OCI-LY1 (cell line): ENCODE results near the gene ADSL.
"Not testable (repeated sequence)": the region's sequence is repeated elsewhere in the genome, so short reads cannot be mapped to it uniquely, and the experiment has no call there.

Source experiments
- H2AFZ ChIP-seq: fragments of 200-600 bp; sonication (generic), shearing (Covaris generic); 2 replicates; pipeline ENCODE4 v1.6.0; 2014; ENCODE audit warnings: antibody characterized with exemption, mild to moderate bottlenecking, low read length
- H3F3A ChIP-seq: fragments of 200-600 bp; sonication (generic), shearing (Covaris generic); 2 replicates; pipeline ENCODE4 v1.6.0; 2014; ENCODE audit warnings: mild to moderate bottlenecking, antibody characterized with exemption, low read length, moderate library complexity; ENCODE audit not compliant: insufficient read depth
- H3K27ac ChIP-seq: fragments of 200-600 bp; sonication (generic); 2 replicates; pipeline ENCODE4 v1.5.1; 2014; ENCODE audit warnings: low read length, mixed run types, mild to moderate bottlenecking, low read depth; ENCODE audit not compliant: poor library complexity, severe bottlenecking
- H3K27me3 ChIP-seq: fragments of 200-600 bp; sonication (generic); 2 replicates; pipeline ENCODE4 v1.6.0; 2014; ENCODE audit warnings: antibody characterized with exemption, mild to moderate bottlenecking, low read length, moderate library complexity; ENCODE audit not compliant: insufficient read depth
- H3K36me3 ChIP-seq: fragments of 200-600 bp; sonication (generic); 2 replicates; pipeline ENCODE4 v1.6.1; 2014; ENCODE audit warnings: mild to moderate bottlenecking, antibody characterized with exemption, low read length, moderate library complexity, mixed read lengths; ENCODE audit not compliant: insufficient read depth
- H3K4me1 ChIP-seq: fragments of 200-600 bp; sonication (generic); 2 replicates; pipeline ENCODE4 v1.5.1; 2014; ENCODE audit warnings: mild to moderate bottlenecking, low read length, moderate library complexity; ENCODE audit not compliant: insufficient read depth, severe bottlenecking
- H3K4me2 ChIP-seq: fragments of 200-600 bp; sonication (generic), shearing (Covaris generic); 2 replicates; pipeline ENCODE4 v1.6.1; 2014; ENCODE audit warnings: low read length
- H3K4me3 ChIP-seq: fragments of 200-600 bp; sonication (generic); 2 replicates; pipeline ENCODE4 v1.5.1; 2014; ENCODE audit warnings: low read length, low read depth, mild to moderate bottlenecking, mixed read lengths; ENCODE audit not compliant: poor library complexity, severe bottlenecking
- H3K79me2 ChIP-seq: fragments of 200-600 bp; shearing (Covaris generic); 2 replicates; pipeline ENCODE4 v1.6.1; 2016; ENCODE audit warnings: mixed run types, low read length, mixed read lengths; ENCODE audit not compliant: insufficient read depth
- H3K9ac ChIP-seq: fragments of 200-600 bp; sonication (generic), shearing (Covaris generic); 2 replicates; pipeline ENCODE4 v1.6.1; 2014; ENCODE audit warnings: mild to moderate bottlenecking, low read length, mixed read lengths
- H3K9me2 ChIP-seq: fragments of 200-600 bp; sonication (generic), shearing (Covaris generic); 2 replicates; pipeline ENCODE4 v1.6.1; 2014; ENCODE audit warnings: low read depth, mild to moderate bottlenecking, low read length, mixed read lengths
- H3K9me3 ChIP-seq: fragments of 200-600 bp; shearing (Covaris generic); 2 replicates; pipeline ENCODE4 v1.6.1; 2014; ENCODE audit warnings: low read length, mixed read lengths
- H4K20me1 ChIP-seq: fragments of 200-600 bp; sonication (generic), shearing (Covaris generic); 2 replicates; pipeline ENCODE4 v1.6.0; 2016; ENCODE audit warnings: mild to moderate bottlenecking, low read length; ENCODE audit not compliant: insufficient read depth
- EZH2 ChIP-seq: fragments of 200-600 bp; sonication (generic), shearing (Covaris generic); IDR thresholded peaks from 2 replicates; pipeline ENCODE4 v1.8.0; 2017; ENCODE audit warnings: borderline replicate concordance, mixed run types, mild to moderate bottlenecking, antibody characterized with exemption, low read length, moderate library complexity, mixed read lengths
- TF ChIP-seq, protein P1 (sequence below): fragments of 200-600 bp; sonication (generic), shearing (Covaris generic); IDR thresholded peaks from 2 replicates; pipeline ENCODE4 v1.5.1; 2017; ENCODE audit warnings: mild to moderate bottlenecking, antibody characterized with exemption, low read length, moderate library complexity, mixed read lengths

ADSL gene

DNA sequence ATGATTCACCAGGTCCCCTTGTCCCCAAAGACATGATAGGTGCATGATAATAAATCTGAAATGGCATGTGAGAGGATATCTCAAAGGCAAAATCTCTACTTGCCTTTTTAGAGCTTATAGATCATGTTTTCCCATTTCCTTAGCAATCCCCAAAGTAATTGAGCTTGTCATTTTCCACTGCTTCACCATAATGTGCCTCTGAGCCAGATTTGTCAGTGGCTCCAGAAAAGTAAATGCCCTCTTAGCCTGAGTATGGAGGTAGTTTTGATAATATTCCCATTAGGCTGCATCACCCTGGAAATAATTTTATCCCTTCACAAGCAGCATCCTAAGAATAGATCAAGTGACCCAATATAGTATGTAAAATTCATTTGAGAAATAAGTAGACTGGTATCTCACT, 36.7 kb upstream of the ADSL start:
- peaks cover 87% of the 10 kb centered on the region for H3K36me3 ChIP-seq
- no peaks in the 10 kb centered on the region for H3K79me2 ChIP-seq
- no peaks in the 10 kb centered on the region for H3K4me1 ChIP-seq
- TF ChIP-seq EZH2: no peak
- TF ChIP-seq, protein P1, sequence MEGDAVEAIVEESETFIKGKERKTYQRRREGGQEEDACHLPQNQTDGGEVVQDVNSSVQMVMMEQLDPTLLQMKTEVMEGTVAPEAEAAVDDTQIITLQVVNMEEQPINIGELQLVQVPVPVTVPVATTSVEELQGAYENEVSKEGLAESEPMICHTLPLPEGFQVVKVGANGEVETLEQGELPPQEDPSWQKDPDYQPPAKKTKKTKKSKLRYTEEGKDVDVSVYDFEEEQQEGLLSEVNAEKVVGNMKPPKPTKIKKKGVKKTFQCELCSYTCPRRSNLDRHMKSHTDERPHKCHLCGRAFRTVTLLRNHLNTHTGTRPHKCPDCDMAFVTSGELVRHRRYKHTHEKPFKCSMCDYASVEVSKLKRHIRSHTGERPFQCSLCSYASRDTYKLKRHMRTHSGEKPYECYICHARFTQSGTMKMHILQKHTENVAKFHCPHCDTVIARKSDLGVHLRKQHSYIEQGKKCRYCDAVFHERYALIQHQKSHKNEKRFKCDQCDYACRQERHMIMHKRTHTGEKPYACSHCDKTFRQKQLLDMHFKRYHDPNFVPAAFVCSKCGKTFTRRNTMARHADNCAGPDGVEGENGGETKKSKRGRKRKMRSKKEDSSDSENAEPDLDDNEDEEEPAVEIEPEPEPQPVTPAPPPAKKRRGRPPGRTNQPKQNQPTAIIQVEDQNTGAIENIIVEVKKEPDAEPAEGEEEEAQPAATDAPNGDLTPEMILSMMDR: no peak
- no peak overlapping the region for H3K9ac ChIP-seq
- H3K9me3 ChIP-seq: no peaks in the 10 kb centered on the region
- H3K4me3 ChIP-seq: no peak overlapping the region
- no peaks in the 10 kb centered on the region for H4K20me1 ChIP-seq
- no peak overlapping the region for H3K4me2 ChIP-seq
- no peaks in the 10 kb centered on the region for H3F3A ChIP-seq
- no peaks in the 10 kb centered on the region for H3K27me3 ChIP-seq
- no peak overlapping the region for H3K27ac ChIP-seq
- no peak overlapping the region for H2AFZ ChIP-seq
- H3K9me2 ChIP-seq: no peaks in the 10 kb centered on the region

- no peaks in the 10 kb centered on the region for H3F3A ChIP-seq
- no peaks in the 10 kb centered on the region for H3K27me3 ChIP-seq
- no peak overlapping the region for H3K4me3 ChIP-seq
- H3K9ac ChIP-seq: no peak overlapping the region
- no peak overlapping the region for H3K27ac ChIP-seq
- no peaks in the 10 kb centered on the region for H4K20me1 ChIP-seq
- H3K36me3 ChIP-seq: peaks cover 88% of the 10 kb centered on the region
- TF ChIP-seq, protein P1: no peak
- TF ChIP-seq EZH2: no peak
- H3K9me3 ChIP-seq: no peaks in the 10 kb centered on the region
- H2AFZ ChIP-seq: no peak overlapping the region
- no peak overlapping the region for H3K4me2 ChIP-seq
- no peaks in the 10 kb centered on the region for H3K79me2 ChIP-seq
- H3K9me2 ChIP-seq: no peaks in the 10 kb centered on the region
- no peaks in the 10 kb centered on the region for H3K4me1 ChIP-seq
These were observed 36.1 kb upstream of the ADSL start for GRCh38 chr22:40310081-40310767.

- no peaks in the 10 kb centered on the region for H3K9me3 ChIP-seq
- H4K20me1 ChIP-seq: no peaks in the 10 kb centered on the region
- no peaks in the 10 kb centered on the region for H3K9me2 ChIP-seq
- H3K27ac ChIP-seq: no peak overlapping the region
- H3K4me1 ChIP-seq: no peaks in the 10 kb centered on the region
- TF ChIP-seq, protein P1: no peak
- no peak for TF ChIP-seq EZH2
- H3K79me2 ChIP-seq: no peaks in the 10 kb centered on the region
- no peak overlapping the region for H3K9ac ChIP-seq
- H3K27me3 ChIP-seq: no peaks in the 10 kb centered on the region
- no peak overlapping the region for H3K4me3 ChIP-seq
- peaks cover 90% of the 10 kb centered on the region for H3K36me3 ChIP-seq
- H2AFZ ChIP-seq: no peak overlapping the region
- no peak overlapping the region for H3K4me2 ChIP-seq
- no peaks in the 10 kb centered on the region for H3F3A ChIP-seq
These were observed 35.6 kb upstream of the ADSL start for GRCh38 chr22:40310768-40311120.

- H3K9me3 ChIP-seq, H3F3A ChIP-seq, H3K79me2 ChIP-seq, H3K27ac ChIP-seq, H4K20me1 ChIP-seq, H3K9me2 ChIP-seq, H3K4me2 ChIP-seq, H3K4me3 ChIP-seq, H3K4me1 ChIP-seq, H3K9ac ChIP-seq, H2AFZ ChIP-seq, H3K27me3 ChIP-seq: not testable (repeated sequence)
- peaks cover 99% of the 10 kb centered on the region for H3K36me3 ChIP-seq
These were observed 34.7 kb upstream of the ADSL start for GRCh38 chr22:40311646-40312045.
